Stimulated activated naive CD8-positive, alpha-beta T cell treated with anti-CD3 and anti-CD28 coated beads, Interleukin-15, Interleukin-2, amounts not matched to agents 100 ng/mL and 50 ng/mL, for 24 hours (primary cell): ENCODE measurements around the gene UBE2E1.

ENCODE experiments used
- H3K27ac Mint-ChIP-seq: one replicate; pipeline ENCODE4 v1.8.0; 2021; ENCODE audit warnings: mild to moderate bottlenecking, mixed read lengths
- H3K27me3 Mint-ChIP-seq: one replicate; pipeline ENCODE4 v1.8.0; 2021; ENCODE audit warnings: mixed read lengths
- H3K36me3 Mint-ChIP-seq: one replicate; pipeline ENCODE4 v1.8.0; 2021; ENCODE audit warnings: low read depth, mixed read lengths
- H3K4me1 Mint-ChIP-seq: one replicate; pipeline ENCODE4 v1.8.0; 2021; ENCODE audit warnings: low read depth, mixed read lengths
- H3K4me3 Mint-ChIP-seq: one replicate; pipeline ENCODE4 v1.8.0; 2021; ENCODE audit warnings: mild to moderate bottlenecking, mixed read lengths
- H3K9me3 Mint-ChIP-seq: one replicate; pipeline ENCODE4 v1.8.0; 2021; ENCODE audit warnings: mixed read lengths

The UBE2E1 gene

DNA sequence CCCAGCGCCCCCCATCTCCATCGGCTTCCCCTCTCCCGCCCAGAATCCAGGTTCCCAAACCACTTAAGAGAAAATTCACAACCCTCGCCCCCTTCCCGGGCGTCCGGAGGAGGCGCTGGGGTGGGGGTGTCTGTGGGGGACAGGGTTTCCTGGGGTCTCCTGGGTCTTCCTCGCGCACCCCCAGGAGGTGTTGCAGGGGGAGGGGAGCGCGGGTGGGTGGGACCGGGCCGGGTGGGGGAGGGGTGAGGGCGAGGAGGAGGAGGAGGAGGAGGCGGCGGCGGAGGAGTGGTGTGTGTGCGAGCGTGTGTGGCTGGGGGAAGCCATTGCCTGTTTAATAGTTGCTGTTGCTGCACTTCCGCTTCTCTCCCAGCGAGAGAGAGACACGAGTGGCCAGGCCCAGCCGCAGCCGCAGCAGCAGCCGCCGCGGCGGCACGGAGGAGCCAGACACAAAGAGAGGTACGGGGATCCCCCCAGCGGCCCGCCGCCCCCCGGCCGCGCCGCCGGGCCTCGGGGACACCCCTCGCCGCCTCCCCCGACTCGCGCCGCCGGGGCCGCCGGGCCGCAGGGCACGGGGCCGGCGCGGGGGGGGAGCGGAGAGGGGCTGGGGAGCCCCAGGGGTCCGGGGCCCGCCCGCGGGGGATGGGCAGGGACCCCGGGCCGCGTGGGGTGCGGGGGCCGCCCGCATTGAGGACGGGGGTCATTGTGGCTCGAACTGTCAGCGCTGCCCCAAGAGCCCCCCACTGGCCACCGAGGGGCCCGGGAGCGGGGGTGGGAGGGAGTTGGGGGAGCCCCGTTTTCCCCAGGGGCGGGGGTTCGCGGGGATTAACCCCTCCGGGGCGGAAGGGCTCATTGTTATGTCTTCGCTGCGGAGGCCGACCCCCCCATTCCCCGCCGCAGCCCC lies at the start of gene UBE2E1:
Gene UBE2E1 (plus strand): TSS at position 323 of the 901 bp plus-strand sequence. CDS start 1,315 bp downstream, outside the sequence.
- Mint-ChIP-seq H3K4me3 (peak within 1 kb of the TSS; percentile 88), H3K27ac (peak within 1 kb of the TSS; percentile 93), H3K9me3 (no peaks in the 10 kb centered on the region), H3K27me3 (peaks cover 16% of the 10 kb centered on the region), H3K36me3 (peaks cover 20% of the 10 kb centered on the region), H3K4me1 (peaks cover 46% of the 10 kb centered on the region)

DNA sequence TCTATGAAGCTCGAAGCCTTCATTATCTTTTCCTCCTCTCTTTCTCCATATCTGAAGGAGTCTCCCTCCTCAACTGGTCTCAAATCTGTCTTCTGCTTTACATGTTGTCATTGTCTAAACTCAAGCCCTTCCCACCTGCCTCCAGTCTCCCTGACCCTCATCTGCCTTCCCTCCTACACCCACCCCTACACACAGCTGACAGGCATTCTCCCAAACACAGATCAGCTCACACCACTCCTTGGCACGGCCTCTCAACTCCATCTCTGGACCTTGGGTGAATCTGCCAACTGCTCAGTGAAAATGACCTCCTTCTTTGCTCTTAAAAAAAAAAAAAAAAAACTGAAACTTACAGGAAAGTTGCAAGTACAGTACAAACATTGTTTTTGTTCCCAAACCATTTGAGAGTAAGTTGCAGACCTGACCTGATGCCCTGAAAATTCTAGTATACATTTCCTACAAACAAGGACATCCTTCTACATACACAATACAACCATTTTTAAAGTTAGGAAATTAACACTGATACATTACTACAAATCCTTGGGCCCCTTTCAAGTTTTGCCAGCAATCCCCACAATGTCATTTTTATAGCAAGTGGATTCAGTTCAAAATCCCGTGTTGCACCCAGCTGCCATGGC lies 49.4 kb upstream of the UBE2E1 start:
- Mint-ChIP-seq H3K4me3 (no peak overlapping the region), H3K27me3 (no peaks in the 10 kb centered on the region), H3K4me1 (peaks cover 19% of the 10 kb centered on the region), H3K27ac (no peak overlapping the region), H3K9me3 (no peaks in the 10 kb centered on the region), H3K36me3 (no peaks in the 10 kb centered on the region)

DNA sequence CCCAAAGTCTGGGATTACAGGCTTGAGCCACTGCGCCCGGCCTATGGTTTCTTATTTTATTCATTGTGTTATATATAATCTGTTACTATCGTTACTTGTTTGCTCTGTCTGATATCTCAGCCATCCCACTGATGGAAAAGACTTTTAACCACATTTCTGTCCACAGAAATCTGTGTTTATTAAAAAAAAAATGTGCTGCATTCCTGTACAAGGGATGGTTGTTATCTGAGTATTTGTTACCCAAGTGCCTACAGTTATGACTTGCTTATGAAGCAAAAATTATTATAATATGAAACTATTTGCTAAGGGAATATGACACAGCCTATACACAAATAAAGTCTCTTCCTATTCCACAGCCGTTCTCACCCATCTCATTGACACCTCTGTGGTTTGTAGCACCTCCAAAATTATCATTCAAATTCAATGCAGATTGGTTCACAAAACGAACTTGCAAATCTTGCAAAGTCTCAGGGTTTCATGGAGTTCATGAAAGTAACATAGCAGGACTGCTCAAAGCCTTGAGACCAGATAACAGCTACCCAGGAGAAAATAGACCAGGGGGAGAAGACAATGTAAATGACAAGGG lies 47.4 kb upstream of the UBE2E1 start:
- Mint-ChIP-seq H3K4me1 (peaks cover 39% of the 10 kb centered on the region), H3K36me3 (no peaks in the 10 kb centered on the region), H3K4me3 (no peak overlapping the region), H3K27ac (no peak overlapping the region), H3K9me3 (no peaks in the 10 kb centered on the region), H3K27me3 (no peaks in the 10 kb centered on the region)

DNA sequence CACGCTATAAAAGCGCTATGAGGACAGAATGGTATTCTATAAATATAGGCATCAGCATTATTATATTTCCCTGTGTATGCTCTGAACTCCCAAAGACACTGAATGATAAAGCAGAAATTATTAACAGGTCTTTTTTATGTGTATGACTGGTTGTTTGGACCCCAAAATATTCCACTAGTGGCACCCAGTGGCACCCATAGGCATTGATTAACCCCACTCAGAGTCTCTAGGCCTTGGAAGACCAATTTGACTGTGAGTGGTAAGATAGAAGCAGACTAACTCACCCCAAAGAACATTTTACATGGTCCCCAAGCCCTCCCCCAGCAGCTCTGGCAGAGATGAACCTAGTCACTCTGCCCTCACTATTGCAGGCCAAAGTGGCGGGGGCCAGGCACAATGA lies 45.4 kb upstream of the UBE2E1 start:
- no peaks in the 10 kb centered on the region for H3K9me3 Mint-ChIP-seq
- H3K27me3 Mint-ChIP-seq: no peaks in the 10 kb centered on the region
- H3K4me1 Mint-ChIP-seq: peaks cover 39% of the 10 kb centered on the region
- H3K27ac Mint-ChIP-seq: no peak overlapping the region
- no peaks in the 10 kb centered on the region for H3K36me3 Mint-ChIP-seq
- H3K4me3 Mint-ChIP-seq: no peak overlapping the region

DNA sequence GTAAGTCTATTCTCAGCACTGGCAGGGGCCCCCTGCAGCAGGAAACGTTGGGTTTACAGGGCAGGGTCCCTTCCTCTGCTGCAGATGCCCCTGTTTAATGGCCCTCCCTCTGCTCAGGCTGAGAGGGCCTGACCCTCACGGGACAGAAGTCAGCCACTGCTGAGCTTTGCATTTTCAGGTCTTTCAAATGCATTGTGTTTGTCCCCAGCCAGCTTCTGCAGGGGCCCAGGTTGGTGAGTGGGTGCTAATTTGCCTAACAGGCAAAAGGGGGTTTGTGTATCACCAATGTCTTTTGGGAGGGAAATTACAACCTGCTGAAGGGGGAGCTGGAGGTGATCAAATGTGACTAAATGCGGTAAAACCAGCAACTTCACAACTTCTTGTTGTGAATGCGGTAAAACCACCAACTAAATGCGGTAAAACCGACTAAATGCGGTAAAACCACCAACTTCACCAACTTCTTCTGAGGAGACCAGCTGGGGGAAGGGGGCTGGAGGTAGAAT lies 44.8 kb upstream of the UBE2E1 start:
- Mint-ChIP-seq H3K36me3 (no peaks in the 10 kb centered on the region), H3K4me1 (peaks cover 39% of the 10 kb centered on the region), H3K4me3 (no peak overlapping the region), H3K27me3 (no peaks in the 10 kb centered on the region), H3K9me3 (no peaks in the 10 kb centered on the region), H3K27ac (no peak overlapping the region)

DNA sequence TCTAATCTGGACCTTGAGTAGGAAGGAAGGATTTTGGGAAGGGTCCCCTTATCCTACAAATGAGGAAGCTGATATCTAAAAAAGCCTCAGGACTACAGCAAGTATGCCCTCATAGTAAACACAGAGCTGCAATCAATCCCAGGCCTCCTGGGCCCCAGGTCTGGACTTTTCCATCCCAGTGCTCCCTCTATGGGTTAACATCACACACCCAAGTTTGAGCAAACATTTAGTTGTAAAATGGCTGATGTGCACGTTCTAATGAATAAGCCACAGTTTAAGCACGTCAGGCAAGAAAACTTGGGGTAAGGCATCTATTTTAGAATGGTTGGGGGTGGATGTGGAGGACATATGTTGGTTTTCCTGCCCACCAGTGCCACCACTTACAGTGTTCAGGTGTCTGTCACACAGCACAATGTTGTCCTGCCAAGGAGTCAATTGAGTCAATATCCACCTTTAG lies 44.3 kb upstream of the UBE2E1 start:
- Mint-ChIP-seq H3K27ac (no peak overlapping the region), H3K27me3 (no peaks in the 10 kb centered on the region), H3K9me3 (no peaks in the 10 kb centered on the region), H3K4me3 (no peak overlapping the region), H3K4me1 (peaks cover 39% of the 10 kb centered on the region), H3K36me3 (no peaks in the 10 kb centered on the region)

DNA sequence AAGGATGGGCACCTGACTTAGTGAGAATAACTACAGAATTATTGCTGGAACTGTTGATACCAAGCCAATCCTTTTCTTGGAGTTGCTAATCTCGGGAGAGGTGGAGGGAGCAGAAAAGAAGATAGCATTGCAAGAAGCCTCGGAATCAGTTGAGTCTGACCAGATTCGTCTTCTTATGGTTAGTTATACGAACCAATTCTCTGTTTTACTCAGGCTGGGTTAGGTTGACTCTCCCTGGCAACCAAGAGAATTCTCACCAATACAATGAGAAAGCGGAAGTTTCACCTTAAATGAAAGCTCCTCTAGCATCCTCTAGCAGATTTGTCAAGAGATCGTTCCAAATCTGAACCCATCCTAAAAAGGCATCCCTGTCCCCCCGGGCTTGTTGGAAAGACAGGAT lies 43.5 kb upstream of the UBE2E1 start:
- Mint-ChIP-seq H3K4me1 (peaks cover 39% of the 10 kb centered on the region), H3K4me3 (no peak overlapping the region), H3K27me3 (no peaks in the 10 kb centered on the region), H3K27ac (no peak overlapping the region), H3K9me3 (no peaks in the 10 kb centered on the region), H3K36me3 (no peaks in the 10 kb centered on the region)

DNA sequence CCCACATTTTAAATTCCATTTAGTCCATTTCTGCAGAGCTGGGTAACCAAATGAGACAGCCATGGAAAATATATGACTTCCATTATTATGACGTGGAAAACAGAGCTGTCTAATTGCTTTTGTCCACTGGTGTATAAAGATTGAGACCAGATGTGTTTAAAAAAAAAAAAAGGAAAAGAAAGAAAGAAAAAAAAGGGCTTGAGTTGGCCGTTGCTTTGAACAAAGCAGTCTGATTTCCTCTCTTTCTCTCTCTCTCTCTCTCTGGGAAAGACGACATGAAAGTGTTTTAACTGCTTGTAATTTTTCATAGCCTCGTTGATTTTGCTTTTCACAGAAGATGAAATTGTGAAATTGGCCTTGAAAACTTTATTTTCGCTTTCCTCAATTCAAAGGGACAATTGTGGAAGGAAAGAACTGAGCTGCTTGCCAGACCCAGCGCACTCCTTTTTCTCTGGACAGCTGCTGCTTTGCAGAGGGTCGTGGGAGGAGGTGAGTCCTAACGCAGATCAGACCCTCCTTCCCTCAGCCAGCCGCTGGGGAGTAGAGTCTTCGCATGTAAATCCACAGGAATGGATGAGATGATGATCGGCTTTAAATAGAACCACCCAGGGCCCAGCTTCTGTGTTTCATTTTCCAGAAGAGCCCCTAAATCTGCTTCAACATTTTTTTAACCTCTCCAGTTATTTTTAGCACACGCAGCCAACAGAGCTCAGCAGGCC lies 42.8 kb upstream of the UBE2E1 start:
- H3K4me1 Mint-ChIP-seq: peaks cover 39% of the 10 kb centered on the region
- H3K9me3 Mint-ChIP-seq: no peaks in the 10 kb centered on the region
- no peaks in the 10 kb centered on the region for H3K36me3 Mint-ChIP-seq
- H3K27ac Mint-ChIP-seq: no peak overlapping the region
- H3K27me3 Mint-ChIP-seq: no peaks in the 10 kb centered on the region
- no peak overlapping the region for H3K4me3 Mint-ChIP-seq

DNA sequence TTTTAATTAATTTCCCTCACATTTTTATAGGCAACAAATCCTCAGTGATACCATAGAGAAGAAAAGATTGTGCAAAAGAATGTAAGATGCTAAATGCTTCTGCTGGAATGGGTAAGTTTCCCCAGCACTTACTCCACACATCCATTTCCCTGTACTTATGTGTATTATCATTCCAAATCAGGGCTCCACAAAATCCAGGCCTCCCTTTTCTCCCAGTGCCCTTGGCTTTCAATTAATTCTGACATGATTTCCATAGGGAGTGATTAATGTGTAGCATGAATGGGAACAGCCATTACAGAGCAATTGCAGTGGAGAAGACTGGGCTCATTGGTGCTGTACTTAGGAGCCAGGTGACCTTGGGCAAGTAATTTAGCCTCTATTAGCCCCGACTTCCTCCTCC lies 41.3 kb upstream of the UBE2E1 start:
- Mint-ChIP-seq H3K27me3 (no peaks in the 10 kb centered on the region), H3K4me3 (no peak overlapping the region), H3K36me3 (no peaks in the 10 kb centered on the region)

DNA sequence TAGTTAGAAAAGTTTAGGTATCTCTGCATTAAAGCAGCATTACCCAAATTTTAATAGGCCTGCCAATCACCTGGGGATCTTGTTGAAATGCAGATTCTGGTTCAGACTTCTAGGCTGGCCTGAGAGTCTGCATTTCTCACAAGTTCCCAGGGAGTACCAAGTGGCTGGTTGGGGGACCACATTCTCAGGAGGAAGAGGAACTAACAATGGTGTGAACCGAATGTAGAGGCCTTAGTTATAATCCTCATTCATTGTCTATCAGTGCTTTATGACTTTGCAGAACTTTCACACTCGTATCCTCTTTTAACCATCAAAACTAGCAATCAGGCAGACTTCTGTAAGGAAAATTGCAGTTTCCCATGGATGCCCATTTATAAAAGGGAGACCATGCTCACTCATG lies 38.2 kb upstream of the UBE2E1 start:
- H3K4me1 Mint-ChIP-seq: peaks cover 7% of the 10 kb centered on the region
- no peaks in the 10 kb centered on the region for H3K36me3 Mint-ChIP-seq
- no peaks in the 10 kb centered on the region for H3K9me3 Mint-ChIP-seq
- H3K27me3 Mint-ChIP-seq: no peaks in the 10 kb centered on the region
- no peak overlapping the region for H3K4me3 Mint-ChIP-seq
- no peak overlapping the region for H3K27ac Mint-ChIP-seq

More for the DNA sequence above, 41.3 kb upstream of the UBE2E1 start:
- Mint-ChIP-seq H3K27ac (no peak overlapping the region), H3K9me3 (no peaks in the 10 kb centered on the region), H3K4me1 (peaks cover 33% of the 10 kb centered on the region)

DNA sequence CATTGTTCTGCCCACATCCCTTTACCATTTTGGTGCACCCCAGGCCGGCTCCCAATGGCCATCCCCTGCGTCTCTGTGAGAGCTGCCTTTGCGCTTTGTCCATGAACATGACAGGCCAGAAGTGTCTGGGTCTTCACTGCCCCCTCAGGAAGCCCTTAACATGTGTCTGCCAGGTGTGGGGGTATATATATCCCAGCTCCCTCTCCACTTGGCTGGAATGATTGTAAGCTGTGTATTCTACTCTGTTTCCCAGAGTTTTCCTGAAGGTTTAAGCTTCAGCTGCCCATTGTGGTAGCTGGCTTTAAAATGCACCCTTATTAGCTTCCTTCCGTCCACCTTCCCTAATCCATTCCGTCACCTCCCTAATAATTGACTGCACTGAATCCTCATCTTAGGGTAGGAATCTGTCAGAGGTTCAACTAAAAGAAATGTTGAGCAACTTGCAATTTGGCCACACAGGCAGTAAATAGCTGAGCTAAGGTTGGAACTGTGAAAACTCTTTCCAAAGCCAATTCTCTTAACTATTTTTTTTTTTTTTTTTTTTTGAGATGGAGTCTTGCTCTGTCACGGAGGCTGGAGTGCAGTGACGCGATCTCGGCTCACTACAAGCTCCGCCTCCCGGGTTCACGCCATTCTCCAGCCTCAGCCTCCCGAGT lies 30.4 kb upstream of the UBE2E1 start:
- H3K9me3 Mint-ChIP-seq: no peaks in the 10 kb centered on the region
- H3K27me3 Mint-ChIP-seq: peaks cover 5% of the 10 kb centered on the region
- no peaks in the 10 kb centered on the region for H3K4me1 Mint-ChIP-seq
- H3K4me3 Mint-ChIP-seq: no peak overlapping the region
- no peak overlapping the region for H3K27ac Mint-ChIP-seq
- H3K36me3 Mint-ChIP-seq: no peaks in the 10 kb centered on the region

DNA sequence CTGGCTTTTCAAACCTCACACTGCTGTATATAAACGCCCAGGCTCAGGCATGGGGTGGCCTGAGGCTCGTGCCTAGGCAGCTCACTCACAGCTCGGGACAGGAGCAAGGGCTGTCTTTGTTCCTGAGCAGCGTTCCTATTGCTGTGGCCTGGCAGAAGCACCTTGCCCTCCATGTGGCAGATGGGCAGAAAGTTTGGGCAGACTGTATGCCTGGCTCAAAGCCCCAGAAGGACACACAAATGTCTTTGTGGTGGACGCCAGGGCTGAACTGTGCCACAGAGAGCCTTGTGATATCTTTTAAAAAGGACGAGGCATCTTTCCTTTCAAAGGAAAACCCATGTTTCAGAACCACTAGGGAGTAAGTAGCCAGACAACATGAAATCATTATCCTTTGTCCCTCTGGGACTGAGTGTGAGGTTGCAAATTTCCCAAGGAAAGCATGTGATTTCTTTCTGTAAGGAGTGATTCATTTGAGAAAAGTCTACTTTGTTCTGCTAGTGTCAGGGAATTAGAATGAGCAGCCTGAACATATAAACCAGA lies 29.3 kb upstream of the UBE2E1 start:
- H3K9me3 Mint-ChIP-seq: no peaks in the 10 kb centered on the region
- H3K27me3 Mint-ChIP-seq: peaks cover 6% of the 10 kb centered on the region
- H3K27ac Mint-ChIP-seq: no peak overlapping the region
- no peaks in the 10 kb centered on the region for H3K36me3 Mint-ChIP-seq
- no peaks in the 10 kb centered on the region for H3K4me1 Mint-ChIP-seq
- no peak overlapping the region for H3K4me3 Mint-ChIP-seq

DNA sequence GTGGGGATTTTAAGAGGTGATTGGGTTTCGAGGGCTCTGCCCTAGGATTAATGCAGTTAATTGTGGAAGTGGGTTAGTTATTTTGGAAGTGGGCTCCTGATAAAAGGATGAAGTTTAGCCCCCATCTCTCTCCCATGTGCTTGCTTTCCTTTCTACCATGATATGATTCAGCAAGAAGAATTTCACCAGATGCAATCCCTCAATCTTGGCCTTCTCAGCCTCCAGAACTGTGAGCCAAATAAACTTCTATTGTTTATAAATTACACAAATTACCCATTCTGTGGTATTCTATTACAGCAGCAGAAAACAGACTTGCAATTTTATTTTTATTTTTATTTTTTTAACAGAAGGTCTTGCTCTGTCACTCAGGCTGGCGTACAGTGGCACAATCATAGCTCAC lies 27.3 kb upstream of the UBE2E1 start:
- no peaks in the 10 kb centered on the region for H3K4me1 Mint-ChIP-seq
- peaks cover 5% of the 10 kb centered on the region for H3K9me3 Mint-ChIP-seq
- no peak overlapping the region for H3K4me3 Mint-ChIP-seq
- H3K27ac Mint-ChIP-seq: no peak overlapping the region
- peaks cover 13% of the 10 kb centered on the region for H3K27me3 Mint-ChIP-seq
- H3K36me3 Mint-ChIP-seq: no peaks in the 10 kb centered on the region

DNA sequence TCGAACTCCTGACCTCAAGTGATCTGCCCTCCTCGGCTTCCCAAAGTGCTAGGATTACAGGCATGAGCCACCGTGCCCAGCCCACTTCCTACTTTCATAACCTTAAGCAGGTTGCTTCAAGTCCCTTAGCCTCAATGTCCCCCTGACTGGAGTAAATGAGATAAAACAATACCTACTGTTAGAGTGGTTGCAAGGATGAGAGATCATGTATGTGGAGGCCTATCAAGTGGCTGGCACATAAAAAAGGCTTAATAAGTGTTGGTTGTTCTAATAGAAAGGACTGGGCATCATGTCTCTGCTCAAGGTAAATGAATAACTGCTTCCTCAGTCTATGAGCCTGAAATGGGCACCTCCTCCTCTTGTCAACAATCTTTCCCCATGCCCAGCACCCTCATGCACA lies 25.9 kb upstream of the UBE2E1 start:
- peaks cover 5% of the 10 kb centered on the region for H3K9me3 Mint-ChIP-seq
- H3K27ac Mint-ChIP-seq: no peak overlapping the region
- H3K27me3 Mint-ChIP-seq: peaks cover 13% of the 10 kb centered on the region
- no peak overlapping the region for H3K4me3 Mint-ChIP-seq
- H3K4me1 Mint-ChIP-seq: no peaks in the 10 kb centered on the region
- H3K36me3 Mint-ChIP-seq: no peaks in the 10 kb centered on the region
